KMS-11 (cell line): ENCODE data around the gene OPRL1.

Experiments used
- H2AFZ ChIP-seq: fragments of 200-600 bp; sonication (generic); 2 replicates; pipeline ENCODE4 v1.6.1; 2016; ENCODE audit warnings: antibody characterized with exemption, mixed run types, low read depth
- H3K27ac ChIP-seq: fragments of 200-600 bp; sonication (generic); 2 replicates; pipeline ENCODE4 v1.6.1; 2016; ENCODE audit warnings: mild to moderate bottlenecking, mixed run types
- H3K27me3 ChIP-seq: fragments of 200-600 bp; sonication (generic); 2 replicates; pipeline ENCODE4 v1.6.1; 2017; ENCODE audit warnings: mild to moderate bottlenecking, low read depth, mixed run types, moderate library complexity; ENCODE audit not compliant: insufficient read depth
- H3K36me3 ChIP-seq: fragments of 200-600 bp; sonication (generic); 2 replicates; pipeline ENCODE4 v1.6.1; 2017; ENCODE audit warnings: mild to moderate bottlenecking, mixed run types; ENCODE audit not compliant: insufficient read depth
- H3K4me1 ChIP-seq: fragments of 200-600 bp; sonication (generic); 2 replicates; pipeline ENCODE4 v1.6.1; 2016; ENCODE audit warnings: mild to moderate bottlenecking, low read depth, mixed run types; ENCODE audit not compliant: poor library complexity, severe bottlenecking
- H3K4me2 ChIP-seq: fragments of 200-600 bp; sonication (generic); 2 replicates; pipeline ENCODE4 v1.7.0; 2016; ENCODE audit warnings: mild to moderate bottlenecking, mixed run types
- H3K4me3 ChIP-seq: fragments of 200-600 bp; sonication (generic); IDR thresholded peaks from 2 replicates; pipeline ENCODE4 v1.6.1; 2017; ENCODE audit warnings: low read depth, low read length, mixed read lengths; ENCODE audit not compliant: insufficient read depth
- H3K79me2 ChIP-seq: fragments of 200-600 bp; sonication (generic); 2 replicates; pipeline ENCODE4 v1.6.1; 2016; ENCODE audit warnings: low read depth, mixed run types; ENCODE audit not compliant: insufficient read depth
- H3K9ac ChIP-seq: fragments of 200-600 bp; sonication (generic); 2 replicates; pipeline ENCODE4 v1.6.1; 2016; ENCODE audit warnings: mild to moderate bottlenecking, mixed run types
- H4K20me1 ChIP-seq: fragments of 200-600 bp; sonication (generic); 2 replicates; pipeline ENCODE4 v1.6.1; 2016; ENCODE audit warnings: mild to moderate bottlenecking, mixed run types; ENCODE audit not compliant: insufficient read depth
- CTCF ChIP-seq: fragments of 200-600 bp; sonication (generic); conservative IDR thresholded peaks from 2 replicates; pipeline ENCODE4 v1.6.1; 2017; ENCODE audit warnings: low read depth, mild to moderate bottlenecking, antibody characterized with exemption, low read length, moderate library complexity, mixed read lengths

Gene OPRL1

DNA sequence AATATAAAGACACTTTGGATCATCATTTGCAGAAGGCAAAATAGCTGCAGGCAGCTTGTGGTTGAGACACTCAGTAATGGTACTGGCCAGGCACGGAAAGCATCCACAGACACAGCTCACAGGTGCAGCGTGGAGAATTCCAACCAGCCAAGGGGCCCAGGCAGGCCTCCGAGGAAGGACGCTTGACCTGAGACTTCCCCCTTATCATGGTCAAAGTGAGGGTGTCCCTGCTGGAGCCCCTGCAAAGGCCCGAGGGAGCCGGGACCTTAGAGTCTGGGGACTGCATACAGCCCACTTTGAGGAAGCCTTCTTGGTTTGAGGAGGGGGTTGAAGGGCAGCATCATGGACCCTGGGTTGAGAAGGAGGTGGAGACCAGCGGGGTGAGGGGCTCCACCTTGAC is 69.3 kb downstream of the OPRL1 start:
- H3K9ac ChIP-seq: no peak overlapping the region
- H3K36me3 ChIP-seq: no peaks in the 10 kb centered on the region
- H3K4me3 ChIP-seq: no peak overlapping the region
- no peak for TF ChIP-seq CTCF
- no peaks in the 10 kb centered on the region for H3K79me2 ChIP-seq
- no peak overlapping the region for H3K4me2 ChIP-seq
- no peaks in the 10 kb centered on the region for H3K4me1 ChIP-seq
- no peak overlapping the region for H3K27ac ChIP-seq
- H4K20me1 ChIP-seq: no peaks in the 10 kb centered on the region
- no peak overlapping the region for H2AFZ ChIP-seq
- peaks cover 68% of the 10 kb centered on the region for H3K27me3 ChIP-seq

- no peaks in the 10 kb centered on the region for H4K20me1 ChIP-seq
- H3K9ac ChIP-seq: no peak overlapping the region
- no peak overlapping the region for H2AFZ ChIP-seq
- H3K4me3 ChIP-seq: no peak overlapping the region
- H3K36me3 ChIP-seq: no peaks in the 10 kb centered on the region
- H3K4me1 ChIP-seq: no peaks in the 10 kb centered on the region
- no peak overlapping the region for H3K4me2 ChIP-seq
- TF ChIP-seq CTCF: no peak
- H3K27ac ChIP-seq: no peak overlapping the region
- H3K79me2 ChIP-seq: no peaks in the 10 kb centered on the region
- peaks cover 77% of the 10 kb centered on the region for H3K27me3 ChIP-seq
Observed at GRCh38 chr20:64149809-64150560, 70.1 kb downstream of the OPRL1 start.
